ENCODE data around the gene JOSD2. TPM values are rescaled to one million over a fixed set of nuclear protein-coding genes. Genes with fewer than 3 reads are reported as not detected.
"Not testable (repeated sequence)": the region's sequence is repeated elsewhere in the genome, so short reads cannot be mapped to it uniquely, and the experiment has no call there.

The JOSD2 gene
- total RNA-seq, 2 donors from 2014 or later = 39.8 to 46.0 TPM

GRCh38 chr19:50478901-50479715 lies 31.9 kb downstream of the JOSD2 start:
- no peak for ATAC-seq
- Mint-ChIP-seq H3K27ac (no peak overlapping the region), H3K4me1 (ENCODE audit: low read depth in 2 of 2) (peaks cover 10 to 25% of the 10 kb centered on the region in 2 donors)

GRCh38 chr19:50477751-50478515 lies 33.1 kb downstream of the JOSD2 start:
- no peaks in the 10 kb centered on the region for H3K9me3 Mint-ChIP-seq
- H3K27ac Mint-ChIP-seq = peak overlapping the region; percentile 80 to 89
- H3K4me1 Mint-ChIP-seq (ENCODE audit: low read depth in 2 of 2) = peaks cover 10 to 25% of the 10 kb centered on the region in 2 donors
- DNase-seq (ENCODE audit: low spot score) (no peak), ATAC-seq (no peak)
- no peaks in the 10 kb centered on the region for H3K27me3 Mint-ChIP-seq
- H3K4me3 Mint-ChIP-seq = peak overlapping the region; percentile 94
- H3K36me3 Mint-ChIP-seq = peaks cover 7% of the 10 kb centered on the region

More at GRCh38 chr19:50478901-50479715, 31.9 kb downstream of the JOSD2 start:
- peaks cover 10% of the 10 kb centered on the region for H3K36me3 Mint-ChIP-seq
- H3K27me3 Mint-ChIP-seq = no peaks in the 10 kb centered on the region
- no peaks in the 10 kb centered on the region for H3K9me3 Mint-ChIP-seq
- DNase-seq (ENCODE audit: low spot score) = no peak
- no peak overlapping the region for H3K4me3 Mint-ChIP-seq

GRCh38 chr19:50476907-50477238 lies 34.1 kb downstream of the JOSD2 start:
- Mint-ChIP-seq H3K4me1 (ENCODE audit: low read depth in 2 of 2) (peaks cover 10 to 25% of the 10 kb centered on the region in 2 donors), H3K36me3 (peaks cover 6% of the 10 kb centered on the region), H3K27ac (peak overlapping the region; percentile 80 to 89), H3K9me3 (no peaks in the 10 kb centered on the region), H3K4me3 (peak overlapping the region; percentile 94), H3K27me3 (no peaks in the 10 kb centered on the region)
- no peak for ATAC-seq
- no peak for DNase-seq (ENCODE audit: low spot score)

GRCh38 chr19:50476224-50476906 lies 34.6 kb downstream of the JOSD2 start, which contains the start of the genes EMC10 and GARIN5A:
Gene EMC10 (plus strand): TSS chr19:50476507. CDS start chr19:50476545, 38 bp downstream.
Gene GARIN5A (minus strand): TSS chr19:50476848. CDS start chr19:50476388, 460 bp downstream.
- Mint-ChIP-seq H3K4me3 (peak within 1 kb of the TSS; percentile 94), H3K4me1 (ENCODE audit: low read depth in 2 of 2) (peaks cover 10 to 25% of the 10 kb centered on the region in 2 donors), H3K36me3 (peaks cover 6% of the 10 kb centered on the region), H3K9me3 (no peaks in the 10 kb centered on the region), H3K27ac (peak within 1 kb of the TSS; percentile 80 to 89), H3K27me3 (no peaks in the 10 kb centered on the region)
- peak; percentile 94 to 97 for ATAC-seq
- peak; percentile 93 for DNase-seq (ENCODE audit: low spot score)

- DNase-seq (ENCODE audit: low spot score) (no peak), ATAC-seq (no peak)
- H3K4me1 Mint-ChIP-seq (ENCODE audit: low read depth in 2 of 2) = peaks cover 10 to 22% of the 10 kb centered on the region in 2 donors
- H3K27ac Mint-ChIP-seq = peak overlapping the region; percentile 80 to 89
- H3K36me3 Mint-ChIP-seq = peaks cover 6% of the 10 kb centered on the region
- no peaks in the 10 kb centered on the region for H3K9me3 Mint-ChIP-seq
- no peaks in the 10 kb centered on the region for H3K27me3 Mint-ChIP-seq
- peak overlapping the region; percentile 94 for H3K4me3 Mint-ChIP-seq
Observed at GRCh38 chr19:50475736-50476223, 35.2 kb downstream of the JOSD2 start.

- peak overlapping the region; percentile 60 for H3K4me3 Mint-ChIP-seq
- peaks cover 10 to 22% of the 10 kb centered on the region in 2 donors for H3K4me1 Mint-ChIP-seq (ENCODE audit: low read depth in 2 of 2)
- H3K36me3 Mint-ChIP-seq = peaks cover 6% of the 10 kb centered on the region
- H3K27me3 Mint-ChIP-seq = no peaks in the 10 kb centered on the region
- DNase-seq (ENCODE audit: low spot score) (no peak), ATAC-seq (no peak)
- H3K27ac Mint-ChIP-seq = peak overlapping the region; percentile 80 to 89
- no peaks in the 10 kb centered on the region for H3K9me3 Mint-ChIP-seq
Observed at GRCh38 chr19:50475101-50475568, 35.9 kb downstream of the JOSD2 start.

GRCh38 chr19:50473336-50473735 lies 37.7 kb downstream of the JOSD2 start:
- DNase-seq (ENCODE audit: low spot score); H3K36me3 Mint-ChIP-seq; H3K9me3 Mint-ChIP-seq; H3K4me3 Mint-ChIP-seq; H3K27ac Mint-ChIP-seq; ATAC-seq; H3K27me3 Mint-ChIP-seq: not testable (repeated sequence)
- peaks cover 10 to 22% of the 10 kb centered on the region in 2 donors for H3K4me1 Mint-ChIP-seq (ENCODE audit: low read depth in 2 of 2)

GRCh38 chr19:50468818-50469217 lies 42.2 kb downstream of the JOSD2 start:
- no peak for DNase-seq (ENCODE audit: low spot score)
- no peaks in the 10 kb centered on the region for H3K36me3 Mint-ChIP-seq

GRCh38 chr19:50467566-50467965 lies 43.4 kb downstream of the JOSD2 start:
- DNase-seq (ENCODE audit: low spot score) (no peak), ATAC-seq (no peak)
- Mint-ChIP-seq H3K27ac (no peak overlapping the region), H3K36me3 (no peaks in the 10 kb centered on the region), H3K27me3 (peaks cover 0 to 4% of the 10 kb centered on the region in 2 donors), H3K4me1 (ENCODE audit: low read depth in 2 of 2) (no peaks in the 10 kb centered on the region), H3K4me3 (no peak overlapping the region), H3K9me3 (no peaks in the 10 kb centered on the region)

More at GRCh38 chr19:50468818-50469217, 42.2 kb downstream of the JOSD2 start:
- Mint-ChIP-seq H3K9me3 (no peaks in the 10 kb centered on the region), H3K4me1 (ENCODE audit: low read depth in 2 of 2) (no peaks in the 10 kb centered on the region), H3K27me3 (peaks cover 0 to 2% of the 10 kb centered on the region in 2 donors), H3K4me3 (no peak overlapping the region), H3K27ac (no peak overlapping the region)
- no peak for ATAC-seq

- Mint-ChIP-seq H3K4me1 (ENCODE audit: low read depth in 2 of 2) (no peaks in the 10 kb centered on the region), H3K27me3 (peaks cover 0 to 4% of the 10 kb centered on the region in 2 donors), H3K27ac (no peak overlapping the region), H3K9me3 (no peaks in the 10 kb centered on the region), H3K4me3 (no peak overlapping the region), H3K36me3 (no peaks in the 10 kb centered on the region)
- no peak for ATAC-seq
- DNase-seq (ENCODE audit: low spot score) = no peak
Observed at GRCh38 chr19:50466706-50467039, 44.3 kb downstream of the JOSD2 start.

GRCh38 chr19:50465986-50466705 lies 44.8 kb downstream of the JOSD2 start:
- ATAC-seq (no peak), DNase-seq (ENCODE audit: low spot score) (no peak)
- Mint-ChIP-seq H3K4me3 (no peak overlapping the region), H3K27me3 (peaks cover 0 to 7% of the 10 kb centered on the region in 2 donors), H3K27ac (no peak overlapping the region), H3K36me3 (no peaks in the 10 kb centered on the region), H3K4me1 (ENCODE audit: low read depth in 2 of 2) (peaks cover 0 to 3% of the 10 kb centered on the region in 2 donors), H3K9me3 (no peaks in the 10 kb centered on the region)

GRCh38 chr19:50465000-50465399 lies 46.0 kb downstream of the JOSD2 start:
- Mint-ChIP-seq H3K27me3 (peaks cover 0 to 9% of the 10 kb centered on the region in 2 donors), H3K4me1 (ENCODE audit: low read depth in 2 of 2) (peaks cover 0 to 3% of the 10 kb centered on the region in 2 donors), H3K36me3 (no peaks in the 10 kb centered on the region), H3K9me3 (no peaks in the 10 kb centered on the region), H3K4me3 (no peak overlapping the region), H3K27ac (no peak overlapping the region)
- no peak for ATAC-seq
- no peak for DNase-seq (ENCODE audit: low spot score)

GRCh38 chr19:50464348-50464747 lies 46.6 kb downstream of the JOSD2 start:
- H3K4me1 Mint-ChIP-seq (ENCODE audit: low read depth in 2 of 2) = peaks cover 0 to 3% of the 10 kb centered on the region in 2 donors
- H3K27ac Mint-ChIP-seq = no peak overlapping the region
- no peaks in the 10 kb centered on the region for H3K36me3 Mint-ChIP-seq
- H3K4me3 Mint-ChIP-seq = no peak overlapping the region
- no peaks in the 10 kb centered on the region for H3K9me3 Mint-ChIP-seq
- ATAC-seq (no peak), DNase-seq (ENCODE audit: low spot score) (no peak)
- H3K27me3 Mint-ChIP-seq = peaks cover 0 to 14% of the 10 kb centered on the region in 2 donors
